Immature natural killer cell (primary cell): Measurements from ENCODE around the gene RNF26. TPM values are rescaled to one million over a fixed set of nuclear protein-coding genes. Genes with fewer than 3 reads are reported as not detected.

ENCODE experiments used
- DNase-seq, 3 donors: peaks; one replicate each; pipeline ENCODE4 v3.0.0; 2022; ENCODE audit warnings: mixed read lengths in 1 of 3
- H3K27ac Mint-ChIP-seq, 6 donors: one replicate each; pipeline ENCODE4 v1.8.0; 2020; ENCODE audit warnings: mixed read lengths in 6 of 6, mild to moderate bottlenecking in 5 of 6, inconsistent platforms in 4 of 6, moderate library complexity in 3 of 6
- H3K27me3 Mint-ChIP-seq, 3 donors: one replicate each; pipeline ENCODE4 v1.8.0; 2020 to 2021; ENCODE audit warnings: low read depth in 3 of 3, mild to moderate bottlenecking in 3 of 3, mixed read lengths in 3 of 3, moderate library complexity in 3 of 3, inconsistent platforms in 1 of 3
- H3K36me3 Mint-ChIP-seq, 3 donors: one replicate each; pipeline ENCODE4 v1.8.0; 2020; ENCODE audit warnings: mixed read lengths in 3 of 3, inconsistent platforms in 2 of 3, mild to moderate bottlenecking in 2 of 3
- H3K4me1 Mint-ChIP-seq, 2 donors: one replicate each; pipeline ENCODE4 v1.8.0; 2020; ENCODE audit warnings: inconsistent platforms in 2 of 2, mild to moderate bottlenecking in 2 of 2, mixed read lengths in 2 of 2, moderate library complexity in 1 of 2
- H3K4me3 Mint-ChIP-seq, 5 donors: one replicate each; pipeline ENCODE4 v1.8.0; 2020; ENCODE audit warnings: mild to moderate bottlenecking in 5 of 5, mixed read lengths in 5 of 5, inconsistent platforms in 3 of 5, moderate library complexity in 3 of 5
- H3K9me3 Mint-ChIP-seq, 6 donors: one replicate each; pipeline ENCODE4 v1.8.0; 2020; ENCODE audit warnings: mild to moderate bottlenecking in 6 of 6, mixed read lengths in 6 of 6, inconsistent platforms in 4 of 6, moderate library complexity in 3 of 6
- polyA plus RNA-seq, 3 donors: library from polyadenylated mRNA; unstranded; fragments of 300-500 nt; fragmentation: Illumina TruSeq; gene quantifications; one replicate each; pipeline ENCODE4 v1.2.3, GENCODE V29; 2021

The RNF26 gene
- polyA plus RNA-seq, 3 donors from 2014 or later: 21.9 to 42.2 (median 33.5) TPM

GRCh38 chr11:119319136-119319699 is 15.1 kb upstream of the RNF26 start:
- peak overlapping the region; percentile 25 to 79 (median 49) for H3K4me3 Mint-ChIP-seq
- H3K36me3 Mint-ChIP-seq: no peaks in the 10 kb centered on the region
- peak overlapping the region in 2 of 6 donors; percentile 28 to 69 for H3K27ac Mint-ChIP-seq
- H3K4me1 Mint-ChIP-seq: peaks cover 7 to 25% of the 10 kb centered on the region in 2 donors
- no peak for DNase-seq
- peaks cover under 1 to 15% (median 4%) of the 10 kb centered on the region in 3 donors for H3K27me3 Mint-ChIP-seq
- H3K9me3 Mint-ChIP-seq: no peaks in the 10 kb centered on the region

GRCh38 chr11:119319700-119320239 is 14.6 kb upstream of the RNF26 start:
- DNase-seq: no peak
- no peaks in the 10 kb centered on the region for H3K36me3 Mint-ChIP-seq
- peaks cover 7 to 25% of the 10 kb centered on the region in 2 donors for H3K4me1 Mint-ChIP-seq
- H3K9me3 Mint-ChIP-seq: no peaks in the 10 kb centered on the region
- peak overlapping the region in 1 of 6 donors; percentile 62 for H3K27ac Mint-ChIP-seq
- H3K4me3 Mint-ChIP-seq: peak overlapping the region; percentile 29 to 79 (median 52)
- H3K27me3 Mint-ChIP-seq: peaks cover 0 to 14% (median 4%) of the 10 kb centered on the region in 3 donors

GRCh38 chr11:119320240-119320775 is 14.0 kb upstream of the RNF26 start:
- peaks cover 0 to 14% (median 4%) of the 10 kb centered on the region in 3 donors for H3K27me3 Mint-ChIP-seq
- H3K9me3 Mint-ChIP-seq: no peaks in the 10 kb centered on the region
- peaks cover 7 to 24% of the 10 kb centered on the region in 2 donors for H3K4me1 Mint-ChIP-seq
- H3K36me3 Mint-ChIP-seq: no peaks in the 10 kb centered on the region
- no peak overlapping the region for H3K27ac Mint-ChIP-seq
- peak overlapping the region in 3 of 5 donors; percentile 50 to 64 (median 52) for H3K4me3 Mint-ChIP-seq
- DNase-seq: no peak

GRCh38 chr11:119320776-119321524 is 13.4 kb upstream of the RNF26 start:
- H3K27me3 Mint-ChIP-seq: peaks cover 0 to 11% (median 4%) of the 10 kb centered on the region in 3 donors
- H3K4me3 Mint-ChIP-seq: peak overlapping the region; percentile 78 to 87 (median 81)
- H3K27ac Mint-ChIP-seq: peak overlapping the region in 3 of 6 donors; percentile 65 to 81 (median 65)
- H3K9me3 Mint-ChIP-seq: no peaks in the 10 kb centered on the region
- peaks cover 7 to 18% of the 10 kb centered on the region in 2 donors for H3K4me1 Mint-ChIP-seq
- no peaks in the 10 kb centered on the region for H3K36me3 Mint-ChIP-seq
- peak; percentile 58 to 62 (median 61) for DNase-seq

- H3K27ac Mint-ChIP-seq: no peak overlapping the region
- H3K4me1 Mint-ChIP-seq: peaks cover 7 to 16% of the 10 kb centered on the region in 2 donors
- H3K4me3 Mint-ChIP-seq: peak overlapping the region; percentile 0 to 84 (median 78)
- H3K9me3 Mint-ChIP-seq: no peaks in the 10 kb centered on the region
- H3K27me3 Mint-ChIP-seq: peaks cover 0 to 11% (median 4%) of the 10 kb centered on the region in 3 donors
- no peaks in the 10 kb centered on the region for H3K36me3 Mint-ChIP-seq
- no peak for DNase-seq
Observed at GRCh38 chr11:119322360-119322739, 12.0 kb upstream of the RNF26 start.

GRCh38 chr11:119322921-119323531 is 11.3 kb upstream of the RNF26 start:
- no peak for DNase-seq
- Mint-ChIP-seq H3K36me3 (no peaks in the 10 kb centered on the region), H3K4me3 (peak overlapping the region in 1 of 5 donors; percentile 15), H3K4me1 (peaks cover 7 to 16% of the 10 kb centered on the region in 2 donors), H3K27ac (no peak overlapping the region), H3K27me3 (peaks cover 0 to 9% (median 4%) of the 10 kb centered on the region in 3 donors), H3K9me3 (no peaks in the 10 kb centered on the region)

- H3K4me3 Mint-ChIP-seq: peak overlapping the region in 3 of 5 donors; percentile 15 to 54 (median 36)
- H3K9me3 Mint-ChIP-seq: no peaks in the 10 kb centered on the region
- H3K27ac Mint-ChIP-seq: no peak overlapping the region
- H3K27me3 Mint-ChIP-seq: peaks cover 2 to 9% (median 4%) of the 10 kb centered on the region in 3 donors
- H3K4me1 Mint-ChIP-seq: peaks cover 5 to 15% of the 10 kb centered on the region in 2 donors
- H3K36me3 Mint-ChIP-seq: no peaks in the 10 kb centered on the region
- DNase-seq: peak; percentile 58 to 69 (median 59)
Observed at GRCh38 chr11:119323532-119324033, 10.7 kb upstream of the RNF26 start.

GRCh38 chr11:119324189-119324588 is 10.1 kb upstream of the RNF26 start:
- H3K36me3 Mint-ChIP-seq: no peaks in the 10 kb centered on the region
- peaks cover 0 to 12% of the 10 kb centered on the region in 2 donors for H3K4me1 Mint-ChIP-seq
- H3K9me3 Mint-ChIP-seq: no peaks in the 10 kb centered on the region
- H3K27ac Mint-ChIP-seq: no peak overlapping the region
- H3K27me3 Mint-ChIP-seq: peaks cover 2 to 12% (median 3%) of the 10 kb centered on the region in 3 donors
- no peak overlapping the region for H3K4me3 Mint-ChIP-seq
- DNase-seq: no peak

GRCh38 chr11:119329320-119329719 is 5.0 kb upstream of the RNF26 start:
- Mint-ChIP-seq H3K36me3 (no peaks in the 10 kb centered on the region), H3K27me3 (peaks cover 3 to 10% (median 6%) of the 10 kb centered on the region in 3 donors), H3K9me3 (no peaks in the 10 kb centered on the region), H3K27ac (no peak overlapping the region), H3K4me1 (peaks cover 7 to 9% of the 10 kb centered on the region in 2 donors), H3K4me3 (no peak overlapping the region)
- no peak for DNase-seq

- no peak for DNase-seq
- Mint-ChIP-seq H3K4me1 (peaks cover 15 to 17% of the 10 kb centered on the region in 2 donors), H3K9me3 (no peaks in the 10 kb centered on the region), H3K27ac (no peak overlapping the region), H3K36me3 (no peaks in the 10 kb centered on the region), H3K4me3 (no peak overlapping the region), H3K27me3 (peaks cover 6 to 16% (median 9%) of the 10 kb centered on the region in 3 donors)
Observed at GRCh38 chr11:119330237-119330636, 4.1 kb upstream of the RNF26 start.

- Mint-ChIP-seq H3K4me3 (peak overlapping the region in 3 of 5 donors; percentile 94 to 99 (median 95)), H3K27ac (peak overlapping the region in 2 of 6 donors; percentile 36 to 97), H3K4me1 (peaks cover 17 to 26% of the 10 kb centered on the region in 2 donors)
Observed at GRCh38 chr11:119332111-119332765, 2.1 kb upstream of the RNF26 start.

GRCh38 chr11:119335091-119335654 is 846 bp downstream of the RNF26 start:
- H3K27me3 Mint-ChIP-seq: peaks cover 7 to 17% (median 11%) of the 10 kb centered on the region in 3 donors
- peak overlapping the region; percentile 94 to 100 (median 95) for H3K4me3 Mint-ChIP-seq
- peak overlapping the region; percentile 93 to 99 (median 97) for H3K27ac Mint-ChIP-seq

More at GRCh38 chr11:119332111-119332765, 2.1 kb upstream of the RNF26 start:
- Mint-ChIP-seq H3K36me3 (peaks cover 0 to 5% (median 0%) of the 10 kb centered on the region in 3 donors), H3K9me3 (no peaks in the 10 kb centered on the region), H3K27me3 (peaks cover 6 to 16% (median 9%) of the 10 kb centered on the region in 3 donors)
- DNase-seq: no peak

More at GRCh38 chr11:119335091-119335654, 846 bp downstream of the RNF26 start:
- Mint-ChIP-seq H3K4me1 (peaks cover 30 to 34% of the 10 kb centered on the region in 2 donors), H3K36me3 (peaks cover 0 to 5% (median 0%) of the 10 kb centered on the region in 3 donors), H3K9me3 (no peaks in the 10 kb centered on the region)
- no peak for DNase-seq
